ENCODE data around the gene HIC1.

HIC1 gene

DNA sequence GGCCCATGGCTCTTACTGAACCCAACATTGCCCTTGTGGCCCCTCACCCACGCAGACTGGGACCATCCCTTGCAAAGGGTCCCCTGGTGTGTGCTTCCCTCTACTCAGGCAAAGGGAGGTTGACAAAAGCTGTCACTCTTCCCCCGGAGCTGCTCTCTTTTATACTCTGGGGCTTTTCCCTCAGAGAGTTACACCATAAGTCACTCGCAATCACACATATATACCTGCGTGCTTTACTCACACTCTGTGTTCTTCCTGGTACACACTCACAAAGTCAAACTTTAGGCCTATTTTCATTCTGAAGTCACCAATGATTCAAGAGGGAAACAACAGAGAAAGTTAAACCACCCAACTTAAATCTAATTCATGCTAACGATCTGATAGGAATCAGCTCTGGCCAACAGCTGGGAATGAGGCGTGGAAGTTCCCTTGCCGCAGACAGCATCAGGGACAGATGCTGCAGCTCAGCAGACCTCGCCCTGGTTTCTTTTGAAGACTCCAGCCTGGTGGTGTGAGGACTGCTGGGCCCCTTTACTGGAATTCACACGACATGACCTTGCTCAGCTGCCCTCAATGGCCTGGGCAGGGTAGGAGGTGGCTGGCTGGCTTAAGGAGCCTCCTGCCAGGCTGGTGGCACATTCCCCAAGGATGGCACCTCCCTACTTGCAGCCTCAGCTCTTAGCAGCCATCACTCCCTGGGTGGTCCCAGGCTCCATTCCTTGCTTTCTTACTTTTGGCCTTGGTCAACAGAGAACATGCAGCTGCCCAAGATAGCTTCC, 27.3 kb downstream of the HIC1 start:
- DNase-seq, result no peak

DNA sequence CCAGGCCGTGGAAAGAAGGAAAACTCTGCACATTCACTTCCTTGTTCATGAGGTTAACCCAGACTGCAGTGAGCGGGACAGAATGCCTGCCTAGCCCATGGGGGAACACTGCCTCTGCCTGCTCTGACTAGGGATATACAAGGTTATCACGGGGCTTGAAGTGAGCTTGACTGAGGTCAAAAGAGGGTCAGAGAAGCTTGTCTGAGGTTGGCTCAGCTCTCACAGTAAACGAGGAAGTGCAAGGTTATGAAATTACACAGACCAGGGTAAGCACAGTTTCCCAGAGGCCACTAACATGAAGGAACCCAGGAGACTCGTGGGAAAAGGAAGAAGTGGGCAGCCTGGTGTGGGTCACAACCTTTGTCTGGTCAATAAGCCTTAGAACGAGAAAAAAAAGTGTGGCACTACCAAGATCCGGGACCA, 28.7 kb downstream of the HIC1 start:
- DNase-seq, result no peak

DNA sequence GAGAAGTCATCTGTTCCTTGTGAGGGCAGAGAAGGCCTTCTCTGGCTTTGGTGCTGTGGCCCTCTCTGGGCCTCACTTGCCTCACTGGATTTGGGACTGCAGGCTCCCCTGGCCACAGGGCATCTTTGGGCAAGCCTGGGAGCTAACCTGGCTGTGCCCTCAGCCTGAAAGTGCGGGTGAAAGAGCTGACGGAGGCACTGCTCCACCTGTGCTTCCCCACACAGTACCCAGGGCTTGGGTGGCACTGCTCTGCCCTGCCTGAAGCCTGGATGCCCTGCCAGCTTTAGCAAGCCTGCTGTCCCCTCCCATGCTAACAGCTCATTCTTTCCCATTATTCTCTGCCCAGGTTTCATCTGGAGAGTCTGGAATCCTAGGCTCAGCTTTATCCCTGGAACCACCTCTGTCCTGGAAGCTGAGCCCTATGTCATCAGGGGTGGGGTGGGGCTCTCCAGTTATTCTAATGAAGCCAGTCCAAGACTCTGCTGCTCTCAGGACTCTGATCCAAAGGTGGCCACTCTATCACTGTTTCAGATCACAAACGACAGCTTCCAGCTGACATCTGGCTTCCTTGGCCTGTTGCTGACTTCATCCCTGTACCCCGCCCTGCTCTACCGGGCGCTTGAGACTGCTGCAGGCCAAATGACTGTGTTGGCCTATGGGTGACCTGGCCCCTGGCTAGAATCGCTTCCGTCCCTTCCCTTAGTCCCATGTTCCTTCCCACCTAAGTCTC, 29.3 kb downstream of the HIC1 start:
- DNase-seq, result no peak

DNA sequence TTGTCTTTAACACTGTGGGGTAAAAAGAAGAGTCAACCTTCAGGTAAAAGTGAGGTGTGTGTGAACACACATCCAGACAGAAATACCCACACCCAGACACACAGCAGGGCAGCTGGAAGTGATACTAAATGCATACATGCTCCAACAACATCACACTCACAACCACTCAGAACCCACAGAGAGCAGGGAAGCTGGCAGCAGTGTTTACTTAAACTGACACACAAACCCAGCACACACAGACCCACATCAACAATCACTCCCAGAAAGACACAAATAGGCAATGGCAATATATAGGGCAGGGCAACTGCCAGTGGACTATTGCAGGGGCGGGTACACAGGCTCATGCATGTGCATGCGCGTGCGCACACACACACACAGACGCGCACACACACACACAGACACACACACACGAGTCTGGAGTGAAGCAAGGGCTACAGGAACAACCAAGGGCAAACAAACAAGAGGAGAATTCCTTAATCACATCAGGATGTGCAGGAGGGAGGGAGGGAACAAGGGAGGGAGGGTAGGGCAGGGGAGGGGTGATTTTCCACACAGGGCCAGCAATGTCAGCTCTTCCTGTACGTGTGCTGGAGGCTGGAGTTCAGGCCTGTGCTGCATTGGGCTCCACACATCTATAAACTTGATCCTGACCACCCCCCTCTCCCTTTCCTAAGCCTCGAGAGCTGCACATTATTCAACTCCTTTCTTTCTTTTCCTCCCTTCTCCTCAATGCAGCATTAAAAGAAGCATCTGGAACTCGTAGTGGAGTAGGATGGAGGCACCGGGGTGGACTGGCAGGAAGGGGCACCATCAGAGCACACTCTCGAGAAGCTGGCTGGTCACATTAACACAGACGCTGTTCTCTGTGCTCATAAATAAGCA, 30.1 kb downstream of the HIC1 start:
- no peak for DNase-seq

DNA sequence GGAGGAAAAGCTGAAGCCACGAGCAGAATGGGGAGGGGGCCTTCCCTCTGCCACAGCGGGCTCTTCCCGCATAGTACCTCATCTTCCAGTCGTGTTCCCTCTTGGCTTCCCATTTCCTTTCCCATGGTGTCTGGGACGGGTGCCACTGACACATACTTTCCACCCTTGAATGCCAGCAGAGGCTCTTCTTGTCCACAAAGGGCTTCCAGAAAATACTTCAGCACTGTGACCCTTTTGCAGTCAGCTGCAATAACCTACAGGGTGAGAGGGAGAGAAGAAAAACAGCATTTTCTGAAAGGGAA, 30.7 kb downstream of the HIC1 start:
- DNase-seq, result no peak

DNA sequence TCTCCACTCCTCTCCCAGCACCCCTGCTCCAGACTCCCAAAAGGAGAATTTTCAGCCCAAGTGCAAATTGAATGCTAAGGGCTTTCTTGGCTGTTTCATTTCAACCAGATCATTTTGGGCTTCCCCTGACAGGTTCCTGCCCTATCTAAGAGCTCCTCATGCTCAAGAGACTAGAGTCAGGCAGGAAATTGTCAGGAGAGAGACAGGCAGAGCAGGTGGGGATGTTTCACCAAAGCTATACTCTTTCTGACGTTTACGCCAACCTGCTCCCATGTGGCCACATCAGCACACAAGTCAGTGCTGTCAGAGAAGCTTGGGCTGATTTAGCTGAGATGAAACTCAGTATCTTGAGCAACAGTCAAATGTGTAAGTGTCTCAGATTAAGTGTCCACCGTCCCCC, 31.4 kb downstream of the HIC1 start:
- no peak for DNase-seq

DNA sequence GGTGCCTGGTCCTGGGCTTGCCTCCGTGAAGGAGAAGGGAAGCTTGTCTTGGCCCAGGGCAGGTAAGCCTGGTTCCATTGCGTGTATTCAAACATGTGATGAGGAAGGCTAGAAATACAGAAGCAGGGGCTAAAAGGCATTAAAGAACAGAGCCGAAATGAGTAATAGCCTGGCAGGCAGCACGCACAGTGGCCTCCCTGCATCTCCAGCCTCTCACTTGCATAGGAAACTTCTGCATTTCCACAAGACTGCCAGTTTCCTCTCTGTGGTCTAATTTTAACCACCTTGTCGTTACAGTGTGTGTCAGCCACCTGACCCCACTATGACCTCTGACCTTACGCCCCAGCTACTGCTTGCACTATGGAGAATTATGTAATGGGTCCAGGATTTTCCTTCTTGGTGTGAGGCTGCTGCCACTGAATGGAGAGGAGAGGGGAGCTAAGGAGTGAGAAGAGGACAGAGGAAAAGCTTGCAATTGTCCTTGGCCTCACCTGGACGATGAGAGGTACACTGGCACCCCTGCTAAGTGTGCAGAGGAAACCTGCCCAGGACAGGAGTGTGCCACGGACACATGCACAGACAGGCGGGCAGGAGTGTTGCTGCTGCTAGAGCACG, 32.8 kb downstream of the HIC1 start:
- peak; percentile 22 for DNase-seq

DNA sequence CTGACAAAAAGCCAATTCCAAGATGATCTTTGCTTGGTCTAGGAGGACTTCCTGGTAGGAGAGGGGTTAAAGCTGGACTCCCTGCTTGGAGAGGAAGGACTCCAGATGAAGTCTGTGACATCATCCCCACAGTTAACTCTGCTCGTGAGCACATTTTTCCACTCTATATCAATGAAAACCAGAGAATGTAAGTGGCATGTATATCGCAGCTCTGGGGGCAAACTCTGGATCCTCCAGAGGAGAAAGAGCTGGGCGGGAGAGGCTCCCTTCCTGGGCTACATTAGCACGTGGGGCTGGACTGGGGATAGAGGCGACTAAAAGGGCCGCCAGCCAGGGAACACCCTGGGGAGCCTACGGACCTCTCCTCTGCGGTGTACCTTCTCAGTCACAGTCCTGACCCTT, 34.1 kb downstream of the HIC1 start:
- DNase-seq, result no peak

DNA sequence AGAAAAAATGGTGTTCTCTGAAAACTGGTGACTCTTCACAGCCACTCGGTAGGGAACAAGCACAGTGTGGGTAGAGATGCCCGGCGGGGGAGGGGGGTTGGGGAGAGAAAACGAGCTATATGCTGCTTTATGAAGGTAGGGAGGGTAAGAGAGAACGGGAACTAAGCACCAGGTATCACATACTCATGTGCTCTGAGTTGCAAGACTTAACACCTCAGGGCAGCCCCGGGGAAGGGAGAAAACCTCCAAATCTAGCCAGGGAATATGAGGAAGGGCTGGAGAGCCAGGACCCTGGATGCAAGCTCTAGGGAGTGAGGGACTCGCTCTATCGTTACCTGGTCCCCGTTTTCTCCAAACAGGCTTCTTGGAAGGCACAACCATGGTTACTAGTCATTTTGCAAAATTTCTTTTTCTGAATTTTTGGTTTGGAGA, 35.3 kb downstream of the HIC1 start:
- DNase-seq, result no peak

DNA sequence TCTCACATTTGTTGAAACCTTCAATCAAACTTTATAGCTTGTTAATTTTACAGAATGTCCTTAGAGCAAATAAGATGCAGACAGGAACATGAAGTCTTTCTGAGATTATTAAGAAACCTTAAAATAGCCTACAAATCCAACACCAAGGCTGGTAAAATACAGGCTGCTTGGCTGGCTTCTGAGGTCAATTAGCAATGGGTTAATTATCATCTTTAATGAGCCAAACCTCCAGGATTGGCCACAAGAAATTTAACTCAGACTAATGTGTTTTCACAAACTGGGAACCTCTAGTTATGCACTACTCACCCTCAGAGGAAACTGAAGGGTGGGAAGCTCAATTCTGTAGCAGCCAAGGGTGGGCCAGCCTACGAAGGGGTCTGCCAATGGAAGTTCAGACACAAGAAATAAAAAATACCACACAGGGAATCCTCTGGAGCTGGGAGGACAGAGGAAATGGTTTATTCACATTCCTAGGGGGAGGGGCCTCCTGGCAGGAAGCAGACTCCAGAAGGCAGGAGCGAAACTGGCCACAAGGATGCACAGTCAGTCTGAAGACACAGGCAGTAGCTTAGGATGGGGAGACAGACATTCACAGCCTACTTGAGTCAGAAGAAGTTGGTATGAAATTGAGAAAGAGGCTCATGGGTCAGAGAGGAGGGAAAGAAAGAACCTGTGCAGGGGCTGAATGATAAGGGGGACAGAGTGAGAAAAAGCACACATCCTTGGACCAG, 36.1 kb downstream of the HIC1 start:
- no peak for DNase-seq

DNA sequence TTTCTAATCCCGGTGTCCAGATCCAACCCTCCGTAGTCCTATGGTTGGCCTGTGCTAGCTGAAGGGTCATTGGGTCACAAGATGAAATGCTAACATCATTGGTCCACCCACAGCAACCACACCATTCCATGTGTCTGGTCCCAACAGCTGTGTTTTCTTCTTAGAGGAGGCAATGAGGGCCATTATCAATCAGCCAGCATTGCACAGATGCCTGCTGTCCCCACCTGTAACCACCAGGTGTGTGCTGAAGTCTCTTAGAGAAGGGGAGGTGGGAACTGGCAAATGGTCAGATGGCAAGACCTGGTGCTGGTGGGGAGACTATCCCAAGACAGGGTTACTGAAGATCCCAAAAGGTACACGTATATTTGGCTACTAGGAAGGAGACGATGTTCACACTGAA, 37.4 kb downstream of the HIC1 start:
- DNase-seq, result no peak

DNA sequence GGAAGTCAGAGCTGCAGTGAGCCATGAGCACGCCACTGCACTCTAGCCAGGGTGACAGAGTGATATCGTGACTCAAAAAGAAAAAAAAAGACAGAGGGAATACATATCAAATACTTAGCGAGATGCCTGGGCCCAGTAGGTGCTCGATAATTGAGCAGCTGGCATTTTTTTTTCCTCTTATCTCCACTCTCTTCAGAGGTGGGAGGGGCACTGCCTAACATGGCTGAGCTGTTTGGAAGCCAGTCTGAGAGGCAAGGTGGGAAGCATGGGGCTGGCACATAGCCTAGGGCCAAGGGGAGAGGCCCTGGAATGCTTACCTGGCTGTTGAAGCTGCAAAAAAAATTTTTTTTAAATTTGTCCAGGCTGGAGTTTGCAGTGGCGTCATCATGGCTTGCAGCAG, 38.4 kb downstream of the HIC1 start:
- no peak for DNase-seq

DNA sequence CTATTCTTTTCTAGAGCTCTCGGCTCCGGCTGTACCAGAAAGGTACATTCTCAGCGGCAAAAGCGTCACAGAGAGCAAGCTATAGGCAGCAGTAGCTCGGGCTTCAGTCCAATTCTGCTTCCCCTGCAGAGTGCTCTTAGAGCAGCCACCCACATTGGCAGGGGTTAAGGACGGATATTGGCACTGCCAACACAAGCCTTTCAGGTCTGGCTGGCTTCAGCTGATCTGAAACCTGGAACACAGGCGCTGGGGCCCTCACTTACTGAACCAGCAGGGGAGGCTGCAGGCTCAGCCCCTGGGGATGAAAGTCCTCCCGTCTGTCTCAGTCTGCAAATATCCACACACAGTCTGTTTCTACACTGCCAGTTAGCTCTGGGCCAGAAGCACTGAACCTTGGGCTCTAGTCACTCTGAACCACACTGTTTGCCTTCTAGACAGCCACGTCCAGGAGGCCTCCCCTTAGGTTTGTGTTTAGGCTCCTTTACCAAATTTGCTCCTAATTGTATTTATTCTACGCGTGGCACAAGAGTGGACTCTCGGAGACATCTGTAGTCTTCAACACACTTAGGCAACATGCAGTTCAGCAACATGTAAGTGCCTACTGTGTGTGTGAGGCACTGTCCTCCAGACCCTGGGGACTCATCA, 40.1 kb downstream of the HIC1 start:
- no peak for DNase-seq

DNA sequence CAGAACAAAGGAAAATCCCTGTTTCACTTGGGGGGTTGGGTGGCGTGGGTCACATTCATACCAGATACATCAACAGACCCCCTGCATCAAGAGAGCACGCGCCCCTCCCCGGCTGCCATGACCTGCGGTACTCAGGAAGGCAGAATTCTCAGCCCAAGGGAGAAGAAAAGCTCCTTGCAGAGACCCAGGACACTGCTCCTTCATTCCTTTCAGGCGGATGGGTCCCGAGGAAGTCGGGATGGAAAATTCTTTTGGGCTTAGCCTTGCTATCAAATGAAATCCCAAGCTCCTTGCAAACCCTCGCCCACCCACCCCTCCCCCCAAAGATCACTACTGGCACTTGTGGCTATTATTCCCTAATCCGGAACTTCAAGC, 40.6 kb downstream of the HIC1 start:
- no peak for DNase-seq

DNA sequence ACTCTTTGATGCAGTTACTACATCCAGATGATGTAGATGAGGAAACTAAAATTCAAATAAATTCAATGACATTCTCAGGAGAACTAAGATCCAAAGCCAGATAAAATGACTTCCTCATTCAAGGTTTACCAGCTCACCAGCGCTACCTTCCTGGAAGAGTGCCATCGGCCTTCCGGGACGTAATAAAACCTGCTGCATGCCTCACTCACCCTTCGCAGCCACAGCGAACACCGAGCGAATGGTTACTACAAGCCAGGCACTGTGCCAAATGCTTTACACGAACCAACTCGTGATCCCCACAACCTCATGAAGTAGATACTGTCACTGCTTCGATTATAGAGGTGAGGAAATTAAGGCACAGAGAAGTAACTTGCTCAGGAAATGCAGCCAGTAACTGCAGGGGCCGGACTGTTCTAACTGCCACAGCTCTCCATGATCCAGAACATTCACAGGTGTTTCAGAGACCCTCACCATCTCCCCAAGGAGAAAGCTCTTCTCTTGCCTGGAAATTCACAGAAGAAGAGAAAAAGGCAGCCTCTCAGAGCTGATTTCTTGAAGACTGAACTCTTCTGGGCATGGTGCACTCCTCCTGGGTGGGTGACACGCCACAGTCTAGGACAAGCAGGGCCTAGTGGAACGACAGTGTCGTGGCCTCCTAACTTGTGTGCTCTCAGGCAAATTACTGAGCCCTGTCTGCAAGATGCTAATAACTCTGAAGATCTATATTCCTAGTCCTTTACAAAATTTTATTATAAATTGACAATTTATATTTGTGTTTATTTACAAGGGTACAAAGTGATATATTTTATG, 46.8 kb downstream of the HIC1 start:
- peak; percentile 13 for DNase-seq

DNA sequence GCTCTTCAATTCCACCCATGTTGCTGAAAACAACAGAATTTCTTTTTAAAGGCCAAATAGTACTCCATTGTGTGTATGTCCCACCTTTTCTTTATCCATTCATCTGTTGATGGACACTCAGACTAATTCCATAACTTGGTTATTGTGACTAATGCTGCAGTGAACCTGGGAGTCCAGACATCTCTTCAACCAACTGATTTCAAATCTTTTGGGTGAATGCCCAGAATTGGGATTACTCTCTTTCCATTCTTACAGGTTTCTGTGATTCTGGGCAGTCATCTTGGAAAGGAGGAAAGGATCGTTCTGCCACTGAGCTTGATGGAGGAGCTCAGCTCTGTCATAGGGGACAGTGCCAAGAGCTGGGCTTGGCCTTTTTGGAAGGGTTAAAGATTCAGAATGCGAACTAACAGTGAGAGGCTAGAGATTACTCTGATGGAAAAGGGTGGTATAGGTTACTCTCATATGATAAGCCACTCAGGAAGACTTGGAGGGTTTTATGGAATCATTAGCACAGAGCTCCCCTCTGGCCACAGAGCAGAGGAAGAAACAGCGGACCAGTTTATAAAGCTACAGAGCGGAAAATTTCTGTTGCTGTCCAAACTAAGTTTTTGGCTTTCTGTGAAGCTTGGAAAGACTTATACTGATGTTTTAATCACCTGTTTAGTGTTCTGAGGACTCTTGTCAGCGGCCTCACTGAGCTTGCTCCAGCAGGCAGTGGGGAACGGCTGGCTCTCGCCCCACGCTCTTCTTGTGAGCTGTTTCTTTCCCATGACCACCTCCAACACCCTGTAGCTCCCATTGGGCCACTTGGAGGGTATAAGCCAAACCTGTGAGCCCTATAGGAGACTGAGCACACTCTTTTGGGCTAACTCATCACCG, 48.3 kb downstream of the HIC1 start:
- no peak for DNase-seq

DNA sequence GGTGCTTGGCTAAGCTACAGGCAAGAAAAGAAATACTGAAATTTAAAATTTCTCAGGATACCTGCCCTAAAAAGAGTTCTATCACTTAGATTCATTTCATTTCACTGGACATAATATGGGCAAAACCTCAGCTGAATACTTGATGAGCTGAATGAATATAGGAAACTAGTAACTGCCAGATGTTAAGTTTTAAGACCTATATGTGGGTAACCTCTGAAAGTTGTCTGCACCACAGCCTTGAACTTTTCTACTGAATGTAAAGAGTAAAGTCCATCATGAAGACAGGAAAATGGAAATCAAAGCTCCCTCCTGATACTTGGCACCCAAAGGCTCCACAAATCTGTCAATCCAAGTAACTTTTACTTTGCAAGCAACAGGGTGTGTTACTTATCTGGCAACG, 50.8 kb downstream of the HIC1 start:
- no peak for DNase-seq

DNA sequence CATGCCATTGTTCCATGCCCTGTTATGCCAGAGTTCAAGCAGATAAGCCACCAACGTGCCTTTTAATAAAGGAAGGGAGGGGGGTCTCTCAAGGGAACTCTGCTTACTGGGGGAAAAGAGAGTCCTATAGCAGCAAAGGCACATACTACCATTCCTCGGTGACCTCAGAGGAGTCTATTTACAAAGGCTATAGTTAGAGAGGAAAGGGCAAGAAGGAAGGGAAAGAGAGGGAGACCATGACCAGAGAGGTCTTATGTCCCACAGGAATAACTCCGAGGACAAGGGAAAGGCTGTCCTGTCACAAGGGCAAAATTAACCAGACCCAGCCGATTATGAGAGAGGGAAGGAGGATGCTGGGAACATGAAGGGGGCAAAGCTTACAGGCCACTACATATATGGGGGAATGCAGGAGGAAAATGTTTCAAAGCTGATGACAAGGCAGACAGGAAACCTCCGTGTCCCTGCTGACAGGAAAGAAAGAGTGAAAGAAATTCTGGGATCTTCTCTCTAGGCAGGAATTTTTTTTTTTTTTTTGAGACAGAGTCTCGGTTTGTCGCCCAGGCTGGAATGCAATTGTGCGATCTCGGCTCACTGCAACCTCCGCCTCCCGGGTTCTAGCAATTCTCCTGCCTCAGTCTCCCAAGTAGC, 51.5 kb downstream of the HIC1 start:
- DNase-seq, result no peak

DNA sequence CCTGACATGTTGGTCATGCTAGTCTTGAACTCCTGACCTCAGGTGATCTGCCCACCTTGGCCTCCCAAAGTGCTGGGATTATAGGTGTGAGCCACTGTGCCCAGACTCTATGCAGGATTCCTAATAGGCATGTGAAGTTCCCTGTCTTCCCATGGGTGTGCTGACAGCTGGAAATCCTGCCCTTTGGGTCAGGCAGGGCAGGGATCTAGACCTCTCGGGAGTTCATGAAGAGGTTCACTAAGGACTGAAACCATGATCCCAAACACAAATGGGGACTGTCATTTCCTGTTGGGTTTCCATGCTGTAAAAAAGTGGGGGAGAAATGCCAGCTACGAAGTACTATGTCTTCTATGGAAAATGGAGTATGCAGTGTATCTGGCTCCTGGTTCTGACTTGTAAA, 52.1 kb downstream of the HIC1 start:
- DNase-seq, result no peak

DNA sequence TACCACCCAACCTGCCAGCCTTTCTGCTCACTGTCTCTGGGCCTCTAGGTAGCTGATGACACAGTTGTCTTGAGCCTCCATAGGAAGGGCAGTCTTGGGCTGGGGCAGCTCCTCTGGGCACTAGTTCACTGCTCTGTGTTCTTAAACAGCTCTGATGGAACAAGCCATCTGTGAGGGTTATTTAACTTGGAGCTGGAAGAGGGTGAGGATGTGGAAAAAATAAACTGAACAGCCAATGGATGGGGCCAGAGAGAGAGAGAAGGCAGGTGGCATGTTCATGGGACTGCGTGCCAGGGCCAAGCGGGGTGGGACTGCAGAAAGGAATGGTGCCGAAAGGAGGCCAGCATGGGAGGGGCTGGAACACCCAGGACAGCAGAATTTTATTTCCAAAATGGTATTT, 52.6 kb downstream of the HIC1 start:
- no peak for DNase-seq

All from activated effector memory CD4-positive, alpha-beta T cell treated with Interleukin-2 at 50 U/mL for 16 hours (primary cell).